C4-2B (cell line): ENCODE results near the gene TMEM117.
A peak's percentile ranks its signal among the peaks of the same experiment; 100 is the strongest.

ENCODE experiments used
- H3K27ac ChIP-seq: fragments of 450-650 bp; 2 replicates; pipeline ENCODE4 v1.5.1; 2017
- ZFX ChIP-seq: fragments of 450-650 bp; IDR thresholded peaks from 2 replicates; pipeline ENCODE4 v1.6.1; 2017
- TF ChIP-seq, protein P1 (sequence below): fragments of 450-650 bp; conservative IDR thresholded peaks from 2 replicates; pipeline ENCODE4 v1.5.1; 2017; ENCODE audit warnings: mild to moderate bottlenecking

The TMEM117 gene

DNA sequence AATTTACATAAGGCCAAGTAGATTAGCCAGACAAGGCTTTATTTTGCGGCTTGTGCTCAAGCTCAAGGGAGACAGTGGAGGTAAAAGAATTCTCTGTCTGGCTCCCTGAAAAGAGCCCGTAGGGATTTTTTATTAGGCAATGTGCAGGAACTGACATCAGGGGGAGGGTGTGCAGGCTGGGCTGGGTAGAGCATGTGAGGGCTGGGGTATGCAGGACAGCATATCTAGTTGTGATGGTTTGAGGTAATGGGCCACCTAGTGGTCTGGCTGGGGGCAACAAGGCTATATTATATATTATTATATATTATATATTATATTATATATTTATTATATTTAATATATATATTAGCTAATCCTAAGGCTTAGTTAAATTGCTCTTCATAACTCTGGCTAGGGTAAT, 102.1 kb downstream of the TMEM117 start:
- no peak for TF ChIP-seq ZFX
- TF ChIP-seq, protein P1, sequence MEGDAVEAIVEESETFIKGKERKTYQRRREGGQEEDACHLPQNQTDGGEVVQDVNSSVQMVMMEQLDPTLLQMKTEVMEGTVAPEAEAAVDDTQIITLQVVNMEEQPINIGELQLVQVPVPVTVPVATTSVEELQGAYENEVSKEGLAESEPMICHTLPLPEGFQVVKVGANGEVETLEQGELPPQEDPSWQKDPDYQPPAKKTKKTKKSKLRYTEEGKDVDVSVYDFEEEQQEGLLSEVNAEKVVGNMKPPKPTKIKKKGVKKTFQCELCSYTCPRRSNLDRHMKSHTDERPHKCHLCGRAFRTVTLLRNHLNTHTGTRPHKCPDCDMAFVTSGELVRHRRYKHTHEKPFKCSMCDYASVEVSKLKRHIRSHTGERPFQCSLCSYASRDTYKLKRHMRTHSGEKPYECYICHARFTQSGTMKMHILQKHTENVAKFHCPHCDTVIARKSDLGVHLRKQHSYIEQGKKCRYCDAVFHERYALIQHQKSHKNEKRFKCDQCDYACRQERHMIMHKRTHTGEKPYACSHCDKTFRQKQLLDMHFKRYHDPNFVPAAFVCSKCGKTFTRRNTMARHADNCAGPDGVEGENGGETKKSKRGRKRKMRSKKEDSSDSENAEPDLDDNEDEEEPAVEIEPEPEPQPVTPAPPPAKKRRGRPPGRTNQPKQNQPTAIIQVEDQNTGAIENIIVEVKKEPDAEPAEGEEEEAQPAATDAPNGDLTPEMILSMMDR: peak; percentile 37
- no peak overlapping the region for H3K27ac ChIP-seq

DNA sequence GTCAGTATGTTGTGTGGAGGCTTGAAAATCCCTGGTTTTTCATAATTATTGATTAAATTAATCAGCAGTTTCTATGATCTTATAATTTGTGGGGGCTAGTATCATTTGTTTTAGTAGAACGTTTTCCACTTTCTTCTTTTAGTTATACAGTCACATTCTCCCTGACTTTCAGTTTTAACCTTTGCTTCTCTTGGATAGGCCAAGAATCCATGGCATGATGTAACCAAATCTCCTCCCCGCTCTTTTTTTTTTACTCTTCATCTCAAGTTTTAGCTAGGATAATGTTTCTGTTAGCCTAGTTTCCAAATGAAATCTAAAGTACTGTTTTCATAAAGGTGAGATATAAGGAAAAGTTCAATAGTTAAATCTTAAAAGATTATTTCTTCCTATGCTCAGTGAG, 106.5 kb downstream of the TMEM117 start:
- no peak for TF ChIP-seq ZFX
- TF ChIP-seq, protein P1: no peak
- H3K27ac ChIP-seq: no peak overlapping the region

DNA sequence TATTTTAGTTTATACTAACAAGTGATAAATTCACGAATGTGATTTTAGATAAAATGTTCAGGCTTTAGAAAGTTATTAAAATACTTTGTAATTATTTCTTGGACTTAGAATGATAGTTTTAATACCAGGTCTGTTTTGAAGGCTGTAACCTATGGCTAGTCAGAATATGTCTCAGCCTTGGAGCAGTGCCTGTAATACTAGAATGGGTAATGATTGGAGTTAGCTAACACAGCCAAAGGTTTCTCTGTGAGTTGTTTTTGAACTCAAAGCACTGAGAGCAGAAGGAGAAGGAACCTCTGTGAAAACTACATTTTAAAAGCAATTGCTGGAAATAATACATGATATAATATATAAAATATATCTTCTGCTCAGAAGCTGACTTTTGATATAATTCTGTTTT, 110.1 kb downstream of the TMEM117 start:
- TF ChIP-seq, protein P1: no peak
- TF ChIP-seq ZFX: no peak
- H3K27ac ChIP-seq: no peak overlapping the region

DNA sequence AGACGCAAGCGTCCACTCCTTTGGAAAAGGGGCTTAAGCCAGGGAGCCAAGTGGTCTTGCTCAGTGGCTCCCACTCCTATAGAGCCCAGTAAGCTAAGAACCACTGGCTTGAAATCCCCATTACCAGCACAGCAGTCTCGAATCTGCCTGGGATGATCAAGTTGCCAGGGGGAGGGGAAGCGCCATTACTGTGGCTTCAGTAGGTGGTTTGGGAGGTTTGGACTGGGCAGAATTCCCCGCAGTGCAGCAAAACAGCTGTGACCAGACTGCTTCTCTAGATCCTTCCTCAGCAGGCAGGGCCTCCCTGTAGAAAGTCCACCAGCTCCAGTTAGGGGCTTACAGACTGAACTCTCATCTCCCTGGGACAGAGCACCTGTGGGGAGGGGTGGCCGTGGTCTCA, 115.4 kb downstream of the TMEM117 start:
- no peak overlapping the region for H3K27ac ChIP-seq
- TF ChIP-seq ZFX: no peak
- TF ChIP-seq, protein P1: no peak

DNA sequence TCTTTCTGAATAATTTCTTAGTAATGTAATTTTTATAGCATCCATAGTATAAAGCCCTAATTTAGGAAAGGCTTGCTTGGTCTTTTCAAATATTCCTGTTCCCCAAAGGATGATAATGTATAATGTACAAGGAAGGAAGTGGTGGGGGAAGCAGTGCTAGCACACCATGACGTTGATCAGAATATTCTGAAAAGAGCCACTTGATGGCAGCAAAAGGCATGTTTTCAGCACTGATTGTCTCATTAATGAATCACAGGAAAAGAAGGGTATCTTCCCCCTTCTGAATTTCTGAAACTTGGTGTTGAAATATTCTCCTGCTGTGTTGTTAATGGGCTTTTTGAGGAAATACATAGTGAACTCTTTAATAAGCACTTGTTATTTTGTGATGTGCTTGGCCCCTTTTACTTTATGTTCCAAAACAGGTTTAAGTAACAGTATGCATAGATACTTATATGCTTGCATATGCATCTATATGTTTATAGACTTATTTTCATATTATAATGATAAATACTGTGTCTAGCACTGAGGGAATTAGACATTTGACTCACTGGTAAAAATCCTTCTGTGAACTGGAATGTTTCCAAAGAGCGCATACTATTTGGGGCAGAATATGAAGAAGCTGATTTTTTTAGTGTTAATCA, 122.0 kb downstream of the TMEM117 start:
- TF ChIP-seq, protein P1: peak; percentile 65
- TF ChIP-seq ZFX: no peak
- H3K27ac ChIP-seq: no peak overlapping the region

DNA sequence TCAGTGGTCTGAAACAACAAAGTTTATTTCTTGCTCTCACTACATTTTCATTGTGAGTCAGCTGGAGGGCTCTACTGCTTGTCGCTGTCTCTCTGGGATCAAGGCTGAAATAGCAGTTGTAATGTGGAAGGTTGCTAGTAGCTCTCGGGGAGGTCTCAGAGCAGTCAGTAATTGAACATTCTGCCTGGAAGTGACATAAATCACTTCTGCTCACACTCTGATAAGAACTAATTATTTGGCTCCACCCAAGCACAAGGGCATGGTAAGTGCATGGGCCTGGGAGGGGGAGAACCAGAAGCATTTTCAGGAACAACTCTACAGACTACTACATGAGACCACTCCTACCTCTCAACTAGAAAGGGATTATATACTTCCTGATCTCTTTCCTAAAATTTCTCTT, 128.2 kb downstream of the TMEM117 start:
- H3K27ac ChIP-seq: no peak overlapping the region
- TF ChIP-seq ZFX: no peak
- TF ChIP-seq, protein P1: no peak

DNA sequence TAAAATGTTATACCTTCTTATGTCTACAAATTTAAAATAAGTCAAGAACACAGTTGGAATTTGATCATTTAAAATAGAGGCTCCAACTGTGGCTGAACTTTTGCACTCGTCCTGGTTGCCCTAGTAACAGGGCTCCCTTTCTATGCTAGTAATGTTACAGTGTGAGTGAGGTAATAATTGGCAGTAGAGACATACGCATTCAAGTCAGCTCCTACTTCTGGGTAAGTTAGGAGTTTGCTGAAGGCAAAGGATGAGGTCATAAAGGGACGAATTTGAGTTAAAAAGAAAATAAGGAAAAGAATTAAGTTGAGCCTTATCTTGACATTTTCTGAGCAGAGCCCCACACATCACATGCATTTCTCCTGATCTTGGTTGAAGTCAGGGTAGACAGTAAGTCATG, 129.1 kb downstream of the TMEM117 start:
- TF ChIP-seq, protein P1: no peak
- no peak for TF ChIP-seq ZFX

More for the DNA sequence above, 129.1 kb downstream of the TMEM117 start:
- no peak overlapping the region for H3K27ac ChIP-seq
